Measurements from ENCODE around the gene DLX3.
A peak's percentile ranks its signal among the peaks of the same experiment; 100 is the strongest.
"Not testable (repeated sequence)": the region's sequence is repeated elsewhere in the genome, so short reads cannot be mapped to it uniquely, and the experiment has no call there.

DLX3 gene

DNA sequence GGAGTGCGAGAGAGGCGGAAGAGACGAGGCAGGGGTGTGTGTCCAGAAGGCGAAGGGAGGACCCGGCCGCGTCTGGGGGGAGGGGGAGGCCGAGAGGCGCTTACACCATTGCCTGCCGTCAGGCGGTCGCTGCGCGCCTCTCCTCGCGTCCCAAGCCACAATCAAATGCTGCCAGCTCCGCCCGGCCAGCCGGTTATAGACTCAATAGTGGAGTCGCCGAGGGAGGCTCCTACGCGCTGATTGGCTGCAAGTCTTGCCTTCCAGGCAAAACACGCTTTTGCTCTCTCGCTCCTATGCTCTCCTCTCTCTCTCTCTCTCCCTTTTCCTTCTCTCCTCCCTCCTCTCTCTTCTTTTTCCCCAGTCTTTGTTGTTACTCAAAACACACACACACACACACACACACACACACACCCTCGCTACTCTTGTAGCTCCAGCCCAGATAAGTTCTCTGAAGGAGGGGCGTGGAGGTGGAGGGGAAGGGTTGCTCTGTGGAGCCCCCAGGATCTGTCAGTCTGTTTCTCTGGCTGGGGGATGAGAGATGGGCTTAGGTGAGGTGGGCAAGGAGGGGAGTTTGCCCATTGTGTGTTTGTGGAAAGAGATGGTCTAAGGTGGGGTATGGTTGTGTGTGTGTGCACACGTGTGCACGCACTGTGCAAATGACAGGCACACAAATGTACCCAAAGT is at the start of gene DLX3:
Gene DLX3 (minus strand): TSS at position 170 of the 684 bp plus-strand sequence. CDS start 226 bp downstream, outside the sequence.
- peak within 1 kb of the TSS; percentile 47 for H3K4me3 ChIP-seq
- H3K27me3 ChIP-seq (ENCODE audit: low read depth), result peaks cover 5% of the 10 kb centered on the region; the same call in 1 of the 2 replicates
- in situ Hi-C loops (cut with MboI; ENCODE audit: low sequenced_read_pairs), result loop anchor here (5.0 to 10.0 kb wide), 2 partner anchors 133 to 290 kb away; partner anchors contain the start of gene SLC35B1

DNA sequence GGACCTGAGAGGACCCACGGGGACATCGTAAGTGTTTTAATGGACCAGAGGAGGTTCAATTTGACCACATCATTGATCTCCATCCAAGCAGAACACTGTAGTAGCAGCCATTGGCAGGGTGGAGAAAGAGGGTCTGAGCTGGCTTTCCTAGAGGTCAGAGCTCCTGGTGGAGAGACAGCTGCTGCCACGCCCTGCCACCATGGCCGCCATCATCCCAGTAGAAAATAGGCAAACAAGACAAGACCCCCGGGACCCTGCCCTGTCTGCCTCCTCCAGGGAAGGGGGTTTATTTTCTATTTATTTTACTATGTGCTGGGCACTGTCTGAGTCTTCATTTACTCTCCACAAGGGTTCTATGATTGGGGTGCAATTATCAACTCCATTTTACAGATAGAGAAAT is 49.5 kb upstream of the DLX3 start:
- no peaks in the 10 kb centered on the region; the same call in 1 of the 2 replicates for H3K9me3 ChIP-seq
- no peaks in the 10 kb centered on the region for H3K36me3 ChIP-seq (replicated peaks)
- no peaks in the 10 kb centered on the region for H3K4me1 ChIP-seq
- no peak overlapping the region for H3K4me3 ChIP-seq
- no peaks in the 10 kb centered on the region for H3K27me3 ChIP-seq (ENCODE audit: low read depth)
- in situ Hi-C loops (cut with MboI; ENCODE audit: low sequenced_read_pairs), result no loop called here
- no peak for DNase-seq (ENCODE audit: low spot score in 2 of 2)

More for the DNA sequence above, at the start of gene DLX3:
- DNase-seq (ENCODE audit: low spot score in 2 of 2), result peak; percentile 94 to 96
- H3K9me3 ChIP-seq, result no peaks in the 10 kb centered on the region
- peaks cover 10% of the 10 kb centered on the region for H3K4me1 ChIP-seq
- no peaks in the 10 kb centered on the region for H3K36me3 ChIP-seq (replicated peaks)

DNA sequence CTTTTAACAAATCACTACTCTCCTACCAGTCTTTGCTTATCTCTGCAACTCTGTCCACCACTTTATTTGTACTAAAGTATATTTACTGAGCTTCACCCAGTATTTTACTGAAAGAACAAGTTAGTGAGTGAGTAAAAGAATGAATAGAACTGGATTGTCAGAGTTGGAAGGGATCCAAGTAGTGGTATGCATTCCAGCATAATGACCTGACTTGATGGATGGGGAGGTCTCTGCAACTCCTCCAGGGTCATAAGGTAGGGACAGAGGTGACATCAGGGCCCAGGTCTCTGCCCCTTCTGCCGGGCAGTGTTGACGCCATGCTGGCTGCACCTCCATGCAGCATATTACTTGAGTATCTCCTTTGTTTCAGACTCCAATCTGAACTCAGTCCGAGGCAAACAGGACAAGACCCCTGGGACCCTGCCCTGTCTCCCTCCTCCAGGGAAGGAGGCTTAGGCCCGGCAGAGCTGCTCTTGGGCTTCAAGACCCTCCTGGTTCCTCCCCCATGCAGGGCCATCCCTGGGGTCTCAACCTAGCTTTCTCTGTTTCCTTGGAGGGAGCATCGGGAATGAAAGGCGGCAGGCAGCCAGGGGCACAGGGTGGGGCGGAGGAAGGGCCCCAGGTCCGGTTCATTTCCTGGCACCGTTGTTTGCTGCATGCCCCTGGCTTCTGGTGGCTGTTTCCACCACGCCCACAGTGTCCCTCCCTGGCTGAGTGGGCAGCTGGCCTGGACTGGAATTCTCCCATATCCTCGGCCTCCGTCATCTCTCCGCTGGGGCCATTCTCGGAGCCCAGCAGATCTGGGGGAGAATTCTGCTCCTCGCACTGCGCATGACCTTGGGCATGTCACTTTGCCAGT is 48.5 kb upstream of the DLX3 start:
- no peaks in the 10 kb centered on the region for H3K4me1 ChIP-seq
- H3K9me3 ChIP-seq, result no peaks in the 10 kb centered on the region; the same call in 1 of the 2 replicates
- no peaks in the 10 kb centered on the region; the same call in 1 of the 2 replicates for H3K27me3 ChIP-seq (ENCODE audit: low read depth)
- in situ Hi-C loops (cut with MboI; ENCODE audit: low sequenced_read_pairs), result no loop called here
- H3K4me3 ChIP-seq, result no peak overlapping the region
- H3K36me3 ChIP-seq (replicated peaks), result no peaks in the 10 kb centered on the region
- DNase-seq (ENCODE audit: low spot score in 2 of 2), result no peak

DNA sequence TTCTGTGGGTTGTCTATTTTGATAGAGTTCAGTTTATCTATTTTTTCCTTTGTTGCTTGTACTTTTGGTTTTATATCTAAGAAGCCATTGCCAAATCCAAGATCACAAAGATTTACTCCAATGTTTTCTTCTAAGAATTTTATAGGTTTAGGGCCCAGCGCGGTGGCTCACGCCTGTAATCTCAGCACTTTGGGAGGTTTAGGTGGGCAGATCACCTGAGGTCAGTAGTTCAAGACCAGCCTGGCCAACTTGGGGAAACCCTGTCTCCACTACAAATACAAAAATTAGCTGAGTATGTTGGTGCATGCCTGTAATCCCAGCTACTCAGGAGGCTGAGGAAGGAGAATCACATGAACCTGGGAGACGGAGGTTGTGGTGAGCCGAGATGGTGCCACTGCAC is 47.2 kb upstream of the DLX3 start:
- Histone ChIP-seq H3K9me3 (no peaks in the 10 kb centered on the region; the same call in 1 of the 2 replicates), H3K4me3 (no peak overlapping the region), H3K36me3 (replicated peaks) (no peaks in the 10 kb centered on the region), H3K4me1 (no peaks in the 10 kb centered on the region), H3K27me3 (ENCODE audit: low read depth) (no peaks in the 10 kb centered on the region; the same call in 1 of the 2 replicates)
- DNase-seq (ENCODE audit: low spot score in 2 of 2), result no peak
- in situ Hi-C loops (cut with MboI; ENCODE audit: low sequenced_read_pairs), result no loop called here

DNA sequence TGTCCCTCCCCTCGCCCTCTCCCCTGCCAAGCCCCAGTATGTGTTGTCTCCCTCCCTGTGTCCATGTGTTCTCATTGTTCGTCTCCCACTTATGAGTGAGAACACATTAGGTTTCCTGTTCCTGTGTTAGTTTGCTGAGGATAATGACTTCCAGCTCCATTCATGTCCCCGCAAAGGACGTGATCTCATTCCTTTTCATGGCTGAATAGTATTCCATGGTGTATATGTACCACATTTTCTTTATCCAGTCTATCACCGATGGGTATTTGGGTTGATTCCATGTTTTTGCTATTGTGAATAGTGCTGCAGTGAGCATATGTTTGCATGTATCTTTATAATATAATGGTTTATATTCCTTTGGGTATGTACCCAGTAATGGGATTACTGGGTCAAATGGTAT is 45.5 kb upstream of the DLX3 start:
- H3K27me3 ChIP-seq (ENCODE audit: low read depth); H3K9me3 ChIP-seq; H3K4me3 ChIP-seq; in situ Hi-C loops (cut with MboI; ENCODE audit: low sequenced_read_pairs); H3K4me1 ChIP-seq; H3K36me3 ChIP-seq (replicated peaks); DNase-seq (ENCODE audit: low spot score in 2 of 2): not testable (repeated sequence)

DNA sequence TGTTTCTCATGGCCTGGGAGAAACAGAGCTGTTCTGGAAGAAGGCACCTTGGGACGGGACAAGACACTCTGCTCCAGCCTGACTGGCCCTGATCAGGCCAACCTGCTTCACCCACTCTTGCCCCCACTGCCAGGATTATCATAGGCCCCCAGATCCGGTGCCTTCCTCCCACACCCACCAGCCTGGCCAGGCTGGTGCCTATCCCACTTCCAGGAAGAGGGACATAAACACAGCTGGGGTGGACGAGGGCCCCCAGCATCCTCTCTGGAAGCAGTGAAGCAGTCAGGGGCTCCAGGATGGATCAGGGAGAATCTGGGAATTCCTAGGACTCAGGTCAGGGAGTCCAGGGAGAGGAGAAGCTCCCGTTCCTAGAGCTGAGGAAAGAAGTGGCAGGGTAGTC is 44.0 kb upstream of the DLX3 start:
- Histone ChIP-seq H3K4me3 (no peak overlapping the region), H3K4me1 (no peaks in the 10 kb centered on the region), H3K27me3 (ENCODE audit: low read depth) (no peaks in the 10 kb centered on the region; the same call in 1 of the 2 replicates), H3K36me3 (replicated peaks) (no peaks in the 10 kb centered on the region), H3K9me3 (no peaks in the 10 kb centered on the region; the same call in 1 of the 2 replicates)
- in situ Hi-C loops (cut with MboI; ENCODE audit: low sequenced_read_pairs), result no loop called here
- no peak for DNase-seq (ENCODE audit: low spot score in 2 of 2)

DNA sequence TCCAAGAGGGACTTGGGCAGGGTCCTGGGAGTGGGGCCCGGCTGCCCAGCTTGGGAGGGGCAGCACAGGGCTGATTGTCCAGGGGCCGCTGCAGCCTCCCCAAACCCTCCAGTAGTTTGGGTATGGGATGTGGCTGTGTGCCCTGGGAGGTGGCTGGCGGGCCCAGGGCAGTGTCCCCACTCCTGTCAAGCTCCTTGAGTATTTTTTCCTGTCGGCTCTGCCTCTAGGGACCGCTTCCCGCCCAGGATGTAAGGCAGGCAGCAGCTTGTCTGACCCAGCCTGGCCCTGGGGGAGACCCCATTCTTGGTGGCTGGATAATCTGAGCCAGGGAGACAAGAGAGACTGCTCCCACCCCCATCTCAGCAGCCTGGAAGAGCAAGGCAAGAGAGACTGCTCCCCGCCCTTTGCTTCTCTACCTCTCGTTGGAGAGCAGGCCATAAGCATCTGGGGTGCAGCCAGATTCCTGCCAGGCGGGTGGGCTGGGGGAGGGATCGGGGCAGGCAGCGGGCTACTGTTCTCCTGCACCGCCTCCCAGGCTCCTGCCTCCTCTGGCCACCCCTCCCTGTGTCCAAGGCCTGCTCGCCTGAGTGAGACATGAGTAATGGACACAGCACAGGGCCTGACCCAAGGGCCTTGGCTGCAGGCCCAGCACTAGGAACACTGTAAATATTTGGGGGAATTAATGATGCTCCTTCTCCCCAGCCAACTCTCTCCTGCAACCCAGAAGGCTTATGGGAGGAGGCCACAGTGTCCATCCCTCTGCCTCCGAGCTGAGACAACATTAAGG is 42.5 kb upstream of the DLX3 start:
- H3K27me3 ChIP-seq (ENCODE audit: low read depth), result peaks cover 5% of the 10 kb centered on the region
- H3K4me1 ChIP-seq, result no peaks in the 10 kb centered on the region
- no peaks in the 10 kb centered on the region for H3K36me3 ChIP-seq (replicated peaks)
- in situ Hi-C loops (cut with MboI; ENCODE audit: low sequenced_read_pairs), result no loop called here
- no peaks in the 10 kb centered on the region; the same call in 1 of the 2 replicates for H3K9me3 ChIP-seq
- no peak overlapping the region for H3K4me3 ChIP-seq
- no peak for DNase-seq (ENCODE audit: low spot score in 2 of 2)

DNA sequence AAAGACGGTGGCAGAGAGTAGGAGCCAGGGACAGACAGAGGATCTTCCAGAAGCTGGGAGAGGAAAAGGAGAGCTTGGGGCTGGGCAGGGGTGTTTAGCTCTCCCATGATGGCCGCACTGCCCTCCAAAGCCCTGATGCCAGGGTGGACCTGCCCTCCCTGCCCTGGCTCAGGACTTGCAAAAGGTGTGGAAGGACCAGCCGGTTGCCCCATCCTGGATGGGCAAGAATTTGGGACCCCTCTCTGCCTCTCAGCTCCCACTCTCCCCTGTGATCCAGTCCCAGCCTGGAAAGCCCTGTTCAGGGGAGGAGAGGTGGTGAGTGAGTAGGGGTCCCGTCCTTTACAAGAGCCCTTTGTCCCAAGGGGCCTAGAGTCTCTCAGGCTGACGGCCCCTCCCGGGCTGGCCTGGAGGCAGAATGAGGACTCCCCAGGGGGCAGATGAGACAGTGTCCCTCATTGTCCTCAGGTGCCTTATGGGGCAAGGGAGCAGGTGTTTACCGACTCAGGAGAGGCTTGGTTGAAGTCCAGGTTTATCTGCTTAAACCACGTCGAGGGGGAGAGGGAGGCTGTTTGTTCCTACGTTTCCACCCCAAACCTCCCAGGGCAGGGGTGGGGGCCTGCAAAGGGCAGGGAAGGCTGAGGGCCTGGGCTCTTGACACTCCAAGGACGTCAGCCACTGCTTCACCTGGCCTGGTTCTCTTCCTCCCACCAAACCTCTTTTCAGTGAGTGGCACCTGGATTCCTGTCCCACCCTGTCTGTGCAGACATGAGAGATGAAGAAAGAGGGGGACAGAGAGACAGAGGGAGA is 41.6 kb upstream of the DLX3 start:
- Histone ChIP-seq H3K4me3 (no peak overlapping the region), H3K9me3 (no peaks in the 10 kb centered on the region), H3K36me3 (replicated peaks) (no peaks in the 10 kb centered on the region), H3K4me1 (no peaks in the 10 kb centered on the region), H3K27me3 (ENCODE audit: low read depth) (peaks cover 5% of the 10 kb centered on the region)
- DNase-seq (ENCODE audit: low spot score in 2 of 2), result no peak
- in situ Hi-C loops (cut with MboI; ENCODE audit: low sequenced_read_pairs), result no loop called here

DNA sequence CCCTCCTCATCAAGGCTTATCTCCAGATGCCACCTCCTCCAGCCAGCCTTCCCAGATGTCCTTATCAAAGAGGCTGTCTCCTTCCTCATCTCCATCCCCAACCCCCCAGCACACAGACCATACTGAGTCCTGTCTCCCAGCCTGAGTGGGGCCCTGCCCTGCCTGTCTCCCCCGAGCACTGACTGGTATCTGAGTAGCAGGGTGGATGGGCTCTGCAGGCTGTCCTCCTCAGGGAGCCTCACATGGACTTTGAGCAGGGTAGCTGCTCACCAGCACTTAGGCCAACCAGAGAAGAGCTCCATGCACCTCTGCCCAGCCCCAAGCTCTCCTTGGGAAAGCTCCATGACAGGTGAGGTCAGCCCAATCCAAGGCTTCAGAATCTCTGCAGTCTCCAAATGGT is 40.9 kb upstream of the DLX3 start:
- no peaks in the 10 kb centered on the region for H3K36me3 ChIP-seq (replicated peaks)
- no peak overlapping the region for H3K4me3 ChIP-seq
- in situ Hi-C loops (cut with MboI; ENCODE audit: low sequenced_read_pairs), result no loop called here
- peaks cover 5% of the 10 kb centered on the region for H3K27me3 ChIP-seq (ENCODE audit: low read depth)
- H3K4me1 ChIP-seq, result no peaks in the 10 kb centered on the region
- no peaks in the 10 kb centered on the region for H3K9me3 ChIP-seq
- DNase-seq (ENCODE audit: low spot score in 2 of 2), result no peak

DNA sequence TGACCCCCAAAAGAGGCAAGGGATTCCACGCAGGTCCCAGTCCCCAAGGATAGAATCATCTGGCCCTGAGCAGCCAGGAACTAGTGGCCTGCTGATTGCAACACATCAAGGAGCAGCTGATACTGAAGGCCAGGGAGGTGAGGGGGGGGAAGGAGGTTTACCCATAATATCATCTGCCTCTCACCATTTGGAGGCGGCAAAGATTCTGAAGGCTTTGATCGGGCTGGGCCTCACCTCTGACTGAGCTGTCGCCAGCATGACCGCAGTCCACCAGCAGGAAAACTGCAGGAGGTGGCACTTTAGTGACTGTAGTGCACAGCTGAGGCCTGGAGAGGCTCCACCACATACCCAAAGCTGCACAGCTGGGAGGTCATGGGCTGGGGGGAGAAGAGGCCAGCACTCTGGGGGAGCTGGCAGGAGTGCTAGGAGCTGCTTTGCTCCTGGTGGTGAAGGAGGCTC is 40.4 kb upstream of the DLX3 start:
- no peak for DNase-seq (ENCODE audit: low spot score in 2 of 2)
- Histone ChIP-seq H3K4me1 (no peaks in the 10 kb centered on the region), H3K27me3 (ENCODE audit: low read depth) (peaks cover 5% of the 10 kb centered on the region), H3K9me3 (no peaks in the 10 kb centered on the region), H3K4me3 (no peak overlapping the region), H3K36me3 (replicated peaks) (no peaks in the 10 kb centered on the region)
- in situ Hi-C loops (cut with MboI; ENCODE audit: low sequenced_read_pairs), result no loop called here

DNA sequence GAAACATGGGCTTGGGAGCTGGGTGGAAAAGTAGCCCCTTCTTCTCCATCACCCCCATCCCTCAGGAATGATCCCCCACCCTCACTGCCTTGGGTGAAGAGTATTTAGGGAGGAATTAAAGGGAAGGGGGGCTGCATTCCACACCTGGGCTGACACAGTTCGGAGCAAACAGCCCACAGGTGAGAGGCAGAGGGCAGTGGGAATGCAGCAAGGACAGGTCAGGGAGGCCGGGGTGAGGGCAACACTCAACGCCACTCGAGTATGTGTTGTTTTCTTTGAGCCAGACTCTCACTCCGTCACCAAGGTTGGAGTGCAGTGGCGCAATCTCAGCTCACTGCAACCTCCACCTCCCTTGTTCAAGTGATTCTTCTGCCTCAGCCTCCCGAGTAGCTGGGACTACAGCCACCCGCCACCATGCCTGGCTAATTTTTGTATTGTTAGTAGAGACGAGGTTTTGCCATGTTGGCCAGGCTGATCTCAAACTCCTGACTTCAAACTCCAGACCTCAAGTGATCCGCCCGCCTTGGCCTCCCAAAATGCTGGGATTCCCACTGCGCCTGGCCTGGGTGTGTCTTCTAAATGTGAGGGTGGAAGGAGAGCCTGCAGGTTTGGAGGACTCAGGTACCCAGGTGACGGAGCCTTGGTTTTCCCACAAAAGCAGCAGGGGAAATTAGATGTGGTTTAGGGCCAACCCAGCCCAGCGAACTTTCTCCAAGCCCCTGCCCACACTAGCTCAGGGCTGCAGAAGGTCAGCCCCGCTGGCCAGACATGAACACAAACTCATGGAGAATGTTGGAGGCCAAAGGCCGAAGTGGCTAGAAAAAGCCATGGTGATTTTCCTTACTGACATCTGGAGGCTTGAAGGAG is 39.7 kb upstream of the DLX3 start:
- DNase-seq (ENCODE audit: low spot score in 2 of 2), result no peak
- in situ Hi-C loops (cut with MboI; ENCODE audit: low sequenced_read_pairs), result no loop called here
- H3K36me3 ChIP-seq (replicated peaks), result no peaks in the 10 kb centered on the region
- H3K4me3 ChIP-seq, result no peak overlapping the region
- peaks cover 5% of the 10 kb centered on the region for H3K27me3 ChIP-seq (ENCODE audit: low read depth)
- H3K4me1 ChIP-seq, result no peaks in the 10 kb centered on the region
- no peaks in the 10 kb centered on the region for H3K9me3 ChIP-seq

DNA sequence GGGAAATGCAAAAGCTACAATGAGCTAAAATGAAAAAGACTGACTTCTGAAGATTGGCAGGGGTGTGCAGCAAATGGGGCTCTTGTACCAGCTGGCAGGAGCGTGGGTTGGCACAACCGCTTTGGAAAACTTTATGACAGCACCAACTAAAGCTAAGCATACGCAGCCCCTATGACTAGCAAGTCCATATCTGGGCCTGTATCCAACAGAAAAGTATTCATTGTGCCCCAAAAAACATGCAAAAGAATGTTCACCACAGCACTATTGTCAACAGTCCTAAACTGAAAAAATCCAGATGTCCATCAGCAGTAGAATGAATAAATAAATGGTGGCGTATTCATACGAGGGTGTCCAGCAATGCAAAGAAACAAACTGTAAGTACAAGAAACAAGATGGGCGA is 38.3 kb upstream of the DLX3 start:
- Histone ChIP-seq H3K4me1 (no peaks in the 10 kb centered on the region), H3K9me3 (no peaks in the 10 kb centered on the region), H3K36me3 (replicated peaks) (no peaks in the 10 kb centered on the region), H3K27me3 (ENCODE audit: low read depth) (peaks cover 5% of the 10 kb centered on the region), H3K4me3 (no peak overlapping the region)
- no peak for DNase-seq (ENCODE audit: low spot score in 2 of 2)
- in situ Hi-C loops (cut with MboI; ENCODE audit: low sequenced_read_pairs), result no loop called here

Measured in HAP-1 (cell line).